HepG2 (cell line): ENCODE results near the gene DIAPH3. TPM values are rescaled to one million over a fixed set of nuclear protein-coding genes. Genes with fewer than 3 reads are reported as not detected.

Experiments
- ATAC-seq: fragments of 200-7000 bp; cut with Tn5 transposase; 3 replicates; pipeline ENCODE4 v1.9.1; 2020; ENCODE audit warnings: mild to moderate bottlenecking, moderate library complexity
- BruUV-seq: library from RNA; stranded (reverse); fragments of 400-500 nt; replicated peaks from 2 replicates; lab custom pipeline; 2021; lab: Mats Ljungman, UMichigan
- CTCF ChIA-PET: fragments of 300-600 bp; formaldehyde crosslinking; extraction: SDS; loops from one replicate; lab custom pipeline; 2021; ENCODE audit warnings: low total read pairs, inconsistent platforms, low intra/inter-chr PET ratio; lab: Yijun Ruan, JAX
- POLR2A ChIA-PET: fragments of 350-600 bp; sonication (Branson Sonifier 250); formaldehyde crosslinking; loops from one replicate; lab custom pipeline; 2020; ENCODE audit warnings: antibody characterized with exemption, inconsistent platforms; lab: Yijun Ruan, JAX
- DNase-seq: peaks from one replicate; pipeline ENCODE4 v3.0.0-alpha.2; 2015; ENCODE audit warnings: low spot score
- FAIRE-seq: peaks from 3 replicates; lab custom pipeline; 2011; peaks lifted over from hg19 to GRCh38; lab: Jason Lieb, UNC
- H2AFZ ChIP-seq: one replicate; pipeline ENCODE4 v1.6.1; 2011; ENCODE audit warnings: low read length, inconsistent platforms
- H3K27ac ChIP-seq: fragments of 300-600 bp; 3 replicates; pipeline ENCODE4 v1.8.0; 2011; ENCODE audit warnings: mixed run types, mild to moderate bottlenecking, mixed read lengths, low read length, inconsistent platforms; ENCODE audit not compliant: insufficient read depth; ENCODE audit errors: extremely low read length
- H3K27me3 ChIP-seq, 2 experiments: fragments of 200-600 bp in 1 of 2; 2 replicates in 1 of 2; 3 replicates in 1 of 2; pipeline versions ENCODE4 v1.6.0 to v1.8.0; 2011; ENCODE audit warnings: low read length in 2 of 2, mild to moderate bottlenecking in 2 of 2, moderate library complexity in 2 of 2, inconsistent platforms in 1 of 2; ENCODE audit not compliant: insufficient read depth in 2 of 2, control insufficient read depth in 1 of 2
- H3K36me3 ChIP-seq, 2 experiments: fragments of 200-600 bp in 1 of 2; replicated peaks in 1 of 2; 2 replicates in 1 of 2; 3 replicates in 1 of 2; pipeline versions ENCODE4 v1.5.1 to v1.8.0; 2011; ENCODE audit warnings: low read length in 2 of 2, inconsistent platforms in 1 of 2; ENCODE audit not compliant: insufficient read depth in 2 of 2, control insufficient read depth in 1 of 2
- H3K4me1 ChIP-seq: 2 replicates; pipeline ENCODE4 v1.5.1; 2012; ENCODE audit warnings: low read length, inconsistent platforms; ENCODE audit not compliant: insufficient read depth
- H3K4me2 ChIP-seq: 2 replicates; pipeline ENCODE4 v1.6.0; 2011; ENCODE audit warnings: low read depth, low read length, inconsistent platforms
- H3K4me3 ChIP-seq, 3 experiments: fragments of 200-600 bp in 1 of 3; sonication (generic), shearing (Covaris generic) in 1 of 3; replicated peaks in 1 of 3; 2 replicates each; pipeline ENCODE4 v1.5.1; 2011 to 2016; ENCODE audit warnings: low read length in 3 of 3, inconsistent platforms in 2 of 3, low read depth in 2 of 3, mild to moderate bottlenecking in 2 of 3, control low read depth in 1 of 3, mixed read lengths in 1 of 3; ENCODE audit not compliant: insufficient read depth in 1 of 3
- H3K79me2 ChIP-seq: one replicate; pipeline ENCODE4 v1.6.1; 2011; ENCODE audit warnings: low read length, inconsistent platforms; ENCODE audit not compliant: insufficient read depth
- H3K9ac ChIP-seq: 2 replicates; pipeline ENCODE4 v1.6.0; 2011; ENCODE audit warnings: mild to moderate bottlenecking, low read depth, low read length, inconsistent platforms; ENCODE audit not compliant: insufficient read depth
- H3K9me3 ChIP-seq: 2 replicates; pipeline ENCODE4 v1.5.1; 2012; ENCODE audit warnings: mild to moderate bottlenecking, low read length
- H4K20me1 ChIP-seq: 2 replicates; pipeline ENCODE4 v1.6.0; 2011; ENCODE audit warnings: inconsistent platforms, mild to moderate bottlenecking, low read length, moderate library complexity; ENCODE audit not compliant: insufficient read depth
- EEA1 ChIP-seq: sonication (generic); formaldehyde crosslinking; IDR thresholded peaks from 2 replicates; pipeline ENCODE4 v1.5.1; 2020; ENCODE audit warnings: mild to moderate bottlenecking, missing genetic modification reagents, borderline replicate concordance
- HNRNPH1 ChIP-seq: fragments of 200-400 bp; formaldehyde crosslinking; optimal IDR thresholded peaks from 2 replicates; pipeline ENCODE3; 2017; ENCODE audit warnings: mild to moderate bottlenecking, low read depth, low read length
- IKZF1 ChIP-seq: fragments of 450-650 bp; IDR thresholded peaks from 2 replicates; pipeline ENCODE4 v1.7.1; 2016
- MYNN ChIP-seq: sonication (generic); formaldehyde crosslinking; IDR thresholded peaks from 2 replicates; pipeline ENCODE4 v1.4.0; 2020; ENCODE audit warnings: mild to moderate bottlenecking, low read depth, missing genetic modification reagents
- NFKBIZ ChIP-seq: IDR thresholded peaks from 2 replicates; pipeline ENCODE4 v1.6.1; 2018; ENCODE audit warnings: missing genetic modification reagents, missing compliant biosample characterization
- NR3C1 ChIP-seq: sonication (generic); formaldehyde crosslinking; IDR thresholded peaks from 2 replicates; pipeline ENCODE4 v1.4.0; 2020; ENCODE audit warnings: missing genetic modification reagents
- ONECUT2 ChIP-seq: sonication (generic); formaldehyde crosslinking; IDR thresholded peaks from 2 replicates; pipeline ENCODE4 v1.4.0; 2020; ENCODE audit warnings: missing genetic modification reagents
- PRDM10 ChIP-seq: sonication (generic); formaldehyde crosslinking; IDR thresholded peaks from 2 replicates; pipeline ENCODE4 v1.4.0; 2020; ENCODE audit warnings: low read depth, missing genetic modification reagents
- PRDM15 ChIP-seq: sonication (generic); formaldehyde crosslinking; IDR thresholded peaks from 2 replicates; pipeline ENCODE4 v1.4.0; 2020; ENCODE audit warnings: missing genetic modification reagents
- RARG ChIP-seq: sonication (generic); formaldehyde crosslinking; IDR thresholded peaks from 2 replicates; pipeline ENCODE4 v1.4.0; 2020; ENCODE audit warnings: low read depth, mild to moderate bottlenecking, missing genetic modification reagents
- SRF ChIP-seq: IDR thresholded peaks from 2 replicates; pipeline ENCODE4 v1.6.1; 2011; ENCODE audit warnings: mild to moderate bottlenecking, low read depth, low read length, moderate library complexity
- ZKSCAN1 ChIP-seq: fragments of 150-350 bp; IDR thresholded peaks from 2 replicates; pipeline ENCODE4 v1.6.1; 2014; ENCODE audit warnings: low read length
- ZNF33A ChIP-seq: sonication (generic); formaldehyde crosslinking; IDR thresholded peaks from 2 replicates; pipeline ENCODE4 v1.5.1; 2020; ENCODE audit warnings: missing genetic modification reagents, mild to moderate bottlenecking, moderate library complexity, borderline replicate concordance
- ZNF547 ChIP-seq: sonication (generic); formaldehyde crosslinking; IDR thresholded peaks from 2 replicates; pipeline ENCODE4 v1.5.1; 2020; ENCODE audit warnings: mild to moderate bottlenecking, missing genetic modification reagents
- ZNF781 ChIP-seq: sonication (generic); formaldehyde crosslinking; IDR thresholded peaks from 2 replicates; pipeline ENCODE4 v1.5.1; 2020; ENCODE audit warnings: borderline replicate concordance, mild to moderate bottlenecking, missing genetic modification reagents; ENCODE audit errors: not compliant biosample characterization
- WGBS: methylation state at CpG from one replicate; pipeline ENCODE4 v1.1.6; 2017; ENCODE audit warnings: low lambda C conversion rate; 5-methylcytosine and 5-hydroxymethylcytosine counted together
- in situ Hi-C: cut with HindIII; loops from 2 replicates; pipeline ENCODE4 v1.10.0; 2017; ENCODE audit warnings: low pct_unique_long_range_greater_than_20kb; ENCODE audit not compliant: extremely low pct_ligation_motif_present
- intact Hi-C: fragments of 100-400 bp; cut with micrococcal nuclease; formaldehyde crosslinking; loops from one replicate; pipeline ENCODE4 v1.10.0; 2022; ENCODE audit not compliant: unreplicated experiment
- polyA plus RNA-seq, 8 experiments: library from polyadenylated mRNA; depleted of rRNA in 3 of 8; stranded (reverse) in 7 of 8; unstranded in 1 of 8; fragments of >200 nt; fragmentation: Illumina TruSeq in 4 of 8; extraction: Trizol in 4 of 8; gene quantifications; 2 replicates each; pipeline versions ENCODE4 v1.2.1 to v1.2.3, GENCODE V29; 2011 to 2016; ENCODE audit warnings: low read depth in 4 of 8, missing spikeins in 1 of 8, mixed read lengths in 1 of 8; ENCODE audit not compliant: insufficient read depth in 1 of 8
- total RNA-seq, 5 experiments: library from RNA; depleted of rRNA; stranded (reverse); fragments of >200 nt; fragmentation: Illumina TruSeq; extraction: Trizol; gene quantifications; 2 replicates each; pipeline ENCODE4 v1.2.3, GENCODE V29; 2016; ENCODE audit warnings: low read depth in 1 of 5
- TF ChIP-seq, protein P1 (sequence below): sonication (generic); formaldehyde crosslinking; conservative IDR thresholded peaks from 2 replicates; pipeline ENCODE4 v1.5.0; 2020; ENCODE audit warnings: missing genetic modification reagents

Gene DIAPH3
- total and polyA plus RNA-seq, 2 of the 13 experiments (the other 11 are each of a cell fraction or from before 2014, with no cell fraction given): 4.0 to 9.3 TPM

DNA sequence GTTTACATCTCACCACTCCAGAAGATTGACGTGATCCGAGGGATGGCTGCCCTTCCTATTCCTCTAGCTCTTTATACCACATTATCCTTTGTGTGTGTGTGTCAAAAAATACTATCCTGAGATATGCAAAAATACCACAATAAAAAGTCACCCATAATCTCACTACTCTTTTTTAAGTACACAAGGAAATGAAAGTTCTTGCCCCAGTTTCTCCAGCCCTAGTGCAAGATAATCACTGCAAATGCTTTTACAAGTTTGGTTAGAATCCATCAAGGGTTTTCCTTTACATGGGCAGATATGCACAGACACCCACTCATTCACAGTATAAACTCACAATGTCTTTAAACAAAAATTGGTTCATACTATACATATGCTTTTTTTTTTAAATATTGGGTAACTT is 89.3 kb downstream of the DIAPH3 start (continued):
- TF ChIP-seq PRDM10 (no peak), RARG (CRISPR knock-in tag) (no peak), HNRNPH1 (no peak), EEA1 (CRISPR knock-in tag) (no peak)

- Histone ChIP-seq H3K9ac (no peak overlapping the region), H3K4me2 (no peak overlapping the region), H3K27ac (no peak overlapping the region), H3K9me3 (no peaks in the 10 kb centered on the region), H3K27me3 (no peaks in the 10 kb centered on the region), H2AFZ (no peak overlapping the region), H3K4me3 (no peak overlapping the region), H3K79me2 (no peaks in the 10 kb centered on the region), H3K36me3 (no peaks in the 10 kb centered on the region), H3K4me1 (no peaks in the 10 kb centered on the region), H4K20me1 (no peaks in the 10 kb centered on the region)
- no TSS peak for BruUV-seq
- DNase-seq (no peak), ATAC-seq (no peak), FAIRE-seq (no peak)
- CTCF ChIA-PET: no interaction called here
- 95% methylated on average over 1 of the region's 1 CpG for WGBS
- POLR2A ChIA-PET: no interaction called here
- in situ Hi-C loops: no loop called here
- intact Hi-C loops: no loop called here
- TF ChIP-seq, protein P1, sequence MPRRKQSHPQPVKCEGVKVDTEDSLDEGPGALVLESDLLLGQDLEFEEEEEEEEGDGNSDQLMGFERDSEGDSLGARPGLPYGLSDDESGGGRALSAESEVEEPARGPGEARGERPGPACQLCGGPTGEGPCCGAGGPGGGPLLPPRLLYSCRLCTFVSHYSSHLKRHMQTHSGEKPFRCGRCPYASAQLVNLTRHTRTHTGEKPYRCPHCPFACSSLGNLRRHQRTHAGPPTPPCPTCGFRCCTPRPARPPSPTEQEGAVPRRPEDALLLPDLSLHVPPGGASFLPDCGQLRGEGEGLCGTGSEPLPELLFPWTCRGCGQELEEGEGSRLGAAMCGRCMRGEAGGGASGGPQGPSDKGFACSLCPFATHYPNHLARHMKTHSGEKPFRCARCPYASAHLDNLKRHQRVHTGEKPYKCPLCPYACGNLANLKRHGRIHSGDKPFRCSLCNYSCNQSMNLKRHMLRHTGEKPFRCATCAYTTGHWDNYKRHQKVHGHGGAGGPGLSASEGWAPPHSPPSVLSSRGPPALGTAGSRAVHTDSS (CRISPR knock-in tag): no peak
- no peak for TF ChIP-seq ONECUT2 (CRISPR knock-in tag)
- TF ChIP-seq ZNF781 (CRISPR knock-in tag): no peak
- no peak for TF ChIP-seq PRDM15
- no peak for TF ChIP-seq MYNN (CRISPR knock-in tag)
- TF ChIP-seq ZKSCAN1: no peak
- TF ChIP-seq NR3C1 (CRISPR knock-in tag): no peak
- no peak for TF ChIP-seq ZNF33A (CRISPR knock-in tag)
- TF ChIP-seq ZNF547 (CRISPR knock-in tag): no peak
- no peak for TF ChIP-seq IKZF1
- TF ChIP-seq SRF: no peak
- no peak for TF ChIP-seq NFKBIZ (CRISPR knock-in tag)
Observed at GRCh38 chr13:60066226-60066625, 97.5 kb downstream of the DIAPH3 start.
